CD14-positive monocyte (primary cell): ENCODE results near the gene UBL4B. TPM values are rescaled to one million over a fixed set of nuclear protein-coding genes. Genes with fewer than 3 reads are reported as not detected.

Experiments used
- DNase-seq, 3 donors: peaks; one replicate each; pipeline ENCODE4 v3.0.0-alpha.2; 2011 to 2022
- H2AFZ ChIP-seq: 2 replicates; pipeline ENCODE4 v1.6.0; 2012; ENCODE audit warnings: mild to moderate bottlenecking, low read depth, low read length, inconsistent platforms; ENCODE audit not compliant: insufficient read depth, poor library complexity, severe bottlenecking
- H3K27ac ChIP-seq, 2 donors: 1 replicate in 1 of 2; 2 replicates in 1 of 2; pipeline ENCODE4 v1.5.1; 2012 to 2013; ENCODE audit warnings: low read length in 2 of 2, control low read depth in 1 of 2, inconsistent platforms in 1 of 2, low read depth in 1 of 2, mild to moderate bottlenecking in 1 of 2
- H3K27me3 ChIP-seq, 2 donors: one replicate each; pipeline versions ENCODE4 v1.6.0 to v1.6.1; 2011 to 2013; ENCODE audit warnings: low read length in 2 of 2; ENCODE audit not compliant: control insufficient read depth in 2 of 2, insufficient read depth in 2 of 2
- H3K36me3 ChIP-seq, 2 donors: replicated peaks in 1 of 2; 1 replicate in 1 of 2; 2 replicates in 1 of 2; pipeline versions ENCODE4 v1.5.1 to v1.6.1; 2012 to 2013; ENCODE audit warnings: low read length in 2 of 2, control low read depth in 1 of 2, inconsistent platforms in 1 of 2, mild to moderate bottlenecking in 1 of 2; ENCODE audit not compliant: insufficient read depth in 2 of 2, control insufficient read depth in 1 of 2
- H3K4me1 ChIP-seq, 2 donors: 1 replicate in 1 of 2; 2 replicates in 1 of 2; pipeline versions ENCODE4 v1.5.1 to v1.6.1; 2012 to 2013; ENCODE audit warnings: low read length in 2 of 2, control low read depth in 1 of 2, inconsistent platforms in 1 of 2, mild to moderate bottlenecking in 1 of 2, moderate library complexity in 1 of 2; ENCODE audit not compliant: insufficient read depth in 2 of 2, control insufficient read depth in 1 of 2
- H3K4me2 ChIP-seq: replicated peaks from 2 replicates; pipeline ENCODE3; 2012; ENCODE audit warnings: low read length, moderate library complexity, mild to moderate bottlenecking; ENCODE audit not compliant: poor library complexity, severe bottlenecking; ENCODE audit errors: extremely low read depth
- H3K4me3 ChIP-seq, 3 experiments: fragments of 200-600 bp in 1 of 3; sonication (generic) in 1 of 3; replicated peaks in 1 of 3; 1 replicate in 2 of 3; 2 replicates in 1 of 3; pipeline ENCODE4 v1.5.1; 2011 to 2013; ENCODE audit warnings: low read length in 3 of 3, mild to moderate bottlenecking in 3 of 3, control low read depth in 2 of 3, low read depth in 2 of 3, inconsistent platforms in 1 of 3, moderate library complexity in 1 of 3
- H3K79me2 ChIP-seq: 2 replicates; pipeline ENCODE4 v1.6.0; 2012; ENCODE audit warnings: mild to moderate bottlenecking, control low read depth, inconsistent platforms, low read length, moderate library complexity; ENCODE audit not compliant: insufficient read depth
- H3K9ac ChIP-seq: 2 replicates; pipeline ENCODE4 v1.6.0; 2017; ENCODE audit warnings: low read length, mild to moderate bottlenecking; ENCODE audit not compliant: insufficient read depth, poor library complexity, severe bottlenecking
- H3K9me3 ChIP-seq, 2 donors: replicated peaks in 1 of 2; 1 replicate in 1 of 2; 2 replicates in 1 of 2; pipeline versions ENCODE4 v1.5.1 to v1.6.1; 2012 to 2013; ENCODE audit warnings: low read length in 2 of 2, control low read depth in 1 of 2; ENCODE audit not compliant: control insufficient read depth in 1 of 2, insufficient read depth in 1 of 2
- H4K20me1 ChIP-seq: 2 replicates; pipeline ENCODE4 v1.6.0; 2012; ENCODE audit warnings: mild to moderate bottlenecking, low read length, control low read depth, moderate library complexity; ENCODE audit not compliant: insufficient read depth
- H3K27ac Mint-ChIP-seq, 7 donors: one replicate each; pipeline ENCODE4 v1.8.0; 2020; ENCODE audit warnings: mild to moderate bottlenecking in 7 of 7, mixed read lengths in 7 of 7, moderate library complexity in 6 of 7, inconsistent platforms in 2 of 7
- H3K27me3 Mint-ChIP-seq, 3 donors: one replicate each; pipeline ENCODE4 v1.8.0; 2021 to 2022; ENCODE audit warnings: low read depth in 3 of 3, mild to moderate bottlenecking in 3 of 3, mixed read lengths in 3 of 3, moderate library complexity in 3 of 3, inconsistent platforms in 1 of 3
- H3K36me3 Mint-ChIP-seq, 2 donors: one replicate each; pipeline ENCODE4 v1.8.0; 2020; ENCODE audit warnings: mixed read lengths in 2 of 2, inconsistent platforms in 1 of 2, mild to moderate bottlenecking in 1 of 2
- H3K4me1 Mint-ChIP-seq: one replicate; pipeline ENCODE4 v1.8.0; 2020; ENCODE audit warnings: mild to moderate bottlenecking, mixed read lengths
- H3K4me3 Mint-ChIP-seq, 2 donors: one replicate each; pipeline ENCODE4 v1.8.0; 2020; ENCODE audit warnings: mild to moderate bottlenecking in 2 of 2, mixed read lengths in 2 of 2, moderate library complexity in 1 of 2
- H3K9me3 Mint-ChIP-seq, 7 donors: one replicate each; pipeline ENCODE4 v1.8.0; 2020 to 2022; ENCODE audit warnings: mixed read lengths in 7 of 7, mild to moderate bottlenecking in 6 of 7, moderate library complexity in 6 of 7, inconsistent platforms in 2 of 7
- WGBS: methylation state at CpG from one replicate; pipeline ENCODE4 v1.1.5; 2013; ENCODE audit warnings: missing lambda C conversion rate; ENCODE audit not compliant: insufficient coverage; 5-methylcytosine and 5-hydroxymethylcytosine counted together
- intact Hi-C, 2 donors: fragments of 100-400 bp; cut with micrococcal nuclease; formaldehyde crosslinking; loops; one replicate each; pipeline versions ENCODE4 v1.15.0 to v1.15.1; 2023
- polyA plus RNA-seq, 3 donors: library from polyadenylated mRNA; depleted of rRNA in 1 of 3; unstranded in 2 of 3; stranded (reverse) in 1 of 3; fragments of 300-500 nt in 2 of 3; fragments of >200 nt in 1 of 3; fragmentation: Illumina TruSeq in 2 of 3; gene quantifications; 1 replicate in 2 of 3; 2 replicates in 1 of 3; pipeline ENCODE4 v1.2.3, GENCODE V29; 2012 to 2021
- TF ChIP-seq, protein P1 (sequence below): fragments of 200-600 bp; IDR thresholded peaks from one replicate; pipeline ENCODE4 v1.8.0; 2022; ENCODE audit warnings: antibody characterized with exemption, mild to moderate bottlenecking

Gene UBL4B
- polyA plus RNA-seq, 3 donors, result not detected

GRCh38 chr1:110151175-110151669, 39.0 kb downstream of the UBL4B start:
- Mint-ChIP-seq H3K9me3 (peaks cover 0 to 5% (median 0%) of the 10 kb centered on the region in 7 donors), H3K4me3 (peak overlapping the region in 1 of 2 donors; percentile 44), H3K36me3 (no peaks in the 10 kb centered on the region), H3K27ac (no peak overlapping the region), H3K27me3 (peaks cover 17 to 59% (median 33%) of the 10 kb centered on the region in 3 donors), H3K4me1 (no peaks in the 10 kb centered on the region)
- Histone ChIP-seq H3K4me3 (no peak overlapping the region), H3K9ac (no peak overlapping the region), H3K9me3 (peaks cover 0 to 3% of the 10 kb centered on the region in 2 donors), H4K20me1 (no peaks in the 10 kb centered on the region), H3K27ac (no peak overlapping the region), H3K4me1 (no peaks in the 10 kb centered on the region), H3K4me2 (no peak overlapping the region), H3K79me2 (no peaks in the 10 kb centered on the region), H3K36me3 (no peaks in the 10 kb centered on the region), H3K27me3 (peaks cover 25 to 72% of the 10 kb centered on the region in 2 donors), H2AFZ (no peak overlapping the region)
- intact Hi-C loops, result no loop called here
- DNase-seq, result no peak
- TF ChIP-seq, protein P1, sequence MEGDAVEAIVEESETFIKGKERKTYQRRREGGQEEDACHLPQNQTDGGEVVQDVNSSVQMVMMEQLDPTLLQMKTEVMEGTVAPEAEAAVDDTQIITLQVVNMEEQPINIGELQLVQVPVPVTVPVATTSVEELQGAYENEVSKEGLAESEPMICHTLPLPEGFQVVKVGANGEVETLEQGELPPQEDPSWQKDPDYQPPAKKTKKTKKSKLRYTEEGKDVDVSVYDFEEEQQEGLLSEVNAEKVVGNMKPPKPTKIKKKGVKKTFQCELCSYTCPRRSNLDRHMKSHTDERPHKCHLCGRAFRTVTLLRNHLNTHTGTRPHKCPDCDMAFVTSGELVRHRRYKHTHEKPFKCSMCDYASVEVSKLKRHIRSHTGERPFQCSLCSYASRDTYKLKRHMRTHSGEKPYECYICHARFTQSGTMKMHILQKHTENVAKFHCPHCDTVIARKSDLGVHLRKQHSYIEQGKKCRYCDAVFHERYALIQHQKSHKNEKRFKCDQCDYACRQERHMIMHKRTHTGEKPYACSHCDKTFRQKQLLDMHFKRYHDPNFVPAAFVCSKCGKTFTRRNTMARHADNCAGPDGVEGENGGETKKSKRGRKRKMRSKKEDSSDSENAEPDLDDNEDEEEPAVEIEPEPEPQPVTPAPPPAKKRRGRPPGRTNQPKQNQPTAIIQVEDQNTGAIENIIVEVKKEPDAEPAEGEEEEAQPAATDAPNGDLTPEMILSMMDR, result no peak
- WGBS, result 5% methylated on average over 34 of the region's 37 CpGs

DNA sequence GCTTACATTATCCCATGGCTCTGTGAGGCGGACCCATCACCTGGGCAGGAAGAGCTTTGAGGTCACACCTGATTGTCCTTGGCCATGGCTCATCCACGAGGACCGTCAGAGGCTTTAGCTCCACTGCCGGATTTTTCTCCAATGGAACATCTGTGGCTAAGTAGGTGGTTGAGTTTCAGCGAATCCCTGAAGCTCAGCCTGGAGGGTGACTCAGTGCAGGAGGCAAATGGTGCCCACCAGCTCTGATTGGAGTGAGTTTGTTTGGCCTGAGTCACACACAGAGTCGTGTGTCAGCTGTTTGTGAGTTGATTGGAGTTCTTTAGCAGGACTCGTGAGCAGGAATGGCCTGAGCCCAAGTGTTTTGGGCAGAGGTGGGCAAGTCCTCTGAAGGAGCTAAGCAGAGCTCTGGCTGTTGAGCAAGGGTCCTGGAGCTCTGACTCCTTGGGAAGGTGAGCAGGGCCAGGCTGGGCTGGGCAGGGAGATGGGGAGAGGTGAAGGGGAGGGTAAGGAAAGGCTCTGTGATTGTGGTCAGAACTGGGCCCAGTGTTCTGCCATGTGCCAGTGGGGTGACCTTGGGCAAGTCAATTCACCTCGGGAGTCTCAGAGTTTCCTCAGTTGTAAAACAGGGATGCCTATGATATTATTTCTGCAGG, 40.0 kb downstream of the UBL4B start:
- peaks cover 0 to 3% of the 10 kb centered on the region in 2 donors for H3K9me3 ChIP-seq
- no peaks in the 10 kb centered on the region for H4K20me1 ChIP-seq
- H3K4me1 Mint-ChIP-seq, result no peaks in the 10 kb centered on the region
- no peaks in the 10 kb centered on the region for H3K36me3 ChIP-seq
- peaks cover 0 to 5% (median 0%) of the 10 kb centered on the region in 7 donors for H3K9me3 Mint-ChIP-seq
- no peak overlapping the region for H3K4me3 ChIP-seq
- H3K4me2 ChIP-seq, result no peak overlapping the region
- no peaks in the 10 kb centered on the region for H3K4me1 ChIP-seq
- H3K4me3 Mint-ChIP-seq, result peak overlapping the region in 1 of 2 donors; percentile 44
- peaks cover 17 to 59% (median 33%) of the 10 kb centered on the region in 3 donors for H3K27me3 Mint-ChIP-seq
- 68% methylated on average over 7 of the region's 8 CpGs for WGBS
- no peak overlapping the region for H3K27ac ChIP-seq
- intact Hi-C loops, result no loop called here
- TF ChIP-seq, protein P1, result no peak
- H3K9ac ChIP-seq, result no peak overlapping the region
- H2AFZ ChIP-seq, result no peak overlapping the region
- H3K36me3 Mint-ChIP-seq, result no peaks in the 10 kb centered on the region
- peaks cover 25 to 66% of the 10 kb centered on the region in 2 donors for H3K27me3 ChIP-seq
- no peaks in the 10 kb centered on the region for H3K79me2 ChIP-seq
- no peak for DNase-seq
- no peak overlapping the region for H3K27ac Mint-ChIP-seq
